ENCODE data around the gene PCSK7.
"Not testable (repeated sequence)": the region's sequence is repeated elsewhere in the genome, so short reads cannot be mapped to it uniquely, and the experiment has no call there.

PCSK7 gene

DNA sequence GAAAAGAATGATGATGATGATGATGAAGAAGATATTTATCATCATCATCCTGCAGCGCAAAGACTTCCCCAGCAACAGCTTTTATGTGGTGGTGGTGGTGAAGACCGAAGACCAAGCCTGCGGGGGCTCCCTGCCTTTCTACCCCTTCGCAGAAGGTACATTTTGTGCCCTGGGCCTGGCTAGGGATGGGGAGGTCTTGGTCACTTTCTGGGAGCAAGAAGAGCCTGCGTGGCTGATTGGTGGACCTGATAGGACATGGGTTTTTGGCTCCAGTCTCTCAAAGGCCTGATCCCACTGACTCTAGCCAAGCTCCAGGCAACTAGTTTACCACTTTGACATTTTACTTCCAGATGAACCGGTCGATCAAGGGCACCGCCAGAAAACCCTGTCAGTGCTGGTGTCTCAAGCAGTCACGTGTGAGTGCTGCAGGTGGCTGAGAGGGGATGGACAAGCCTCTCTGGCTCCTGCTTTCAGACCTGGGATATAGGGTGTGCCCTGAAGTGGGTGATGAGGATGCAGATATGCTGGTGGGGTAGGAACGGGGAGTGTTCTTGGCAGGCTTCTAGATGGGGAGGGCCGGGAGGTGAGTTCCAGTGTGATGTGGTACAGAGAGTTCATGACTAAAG, 48.0 kb downstream of the PCSK7 start:
- no peak for ATAC-seq (ENCODE audit: low read depth)
- H3K27me3 ChIP-seq (ENCODE audit: insufficient read depth, poor library complexity, severe bottlenecking): no peaks in the 10 kb centered on the region
- no peaks in the 10 kb centered on the region; the same call in 1 of the 2 replicates for H3K36me3 ChIP-seq (ENCODE audit: low read depth)
- no peaks in the 10 kb centered on the region for H3K9me3 ChIP-seq (ENCODE audit: severe bottlenecking)
- no peak overlapping the region for H3K4me3 ChIP-seq (ENCODE audit: severe bottlenecking)
- peak; percentile 26 for DNase-seq (ENCODE audit: low spot score)
- no peaks in the 10 kb centered on the region for H3K4me1 ChIP-seq (ENCODE audit: insufficient read depth, poor library complexity, severe bottlenecking)
- no peak overlapping the region for H3K27ac ChIP-seq (ENCODE audit: poor library complexity, severe bottlenecking)
- TF ChIP-seq, protein P1, sequence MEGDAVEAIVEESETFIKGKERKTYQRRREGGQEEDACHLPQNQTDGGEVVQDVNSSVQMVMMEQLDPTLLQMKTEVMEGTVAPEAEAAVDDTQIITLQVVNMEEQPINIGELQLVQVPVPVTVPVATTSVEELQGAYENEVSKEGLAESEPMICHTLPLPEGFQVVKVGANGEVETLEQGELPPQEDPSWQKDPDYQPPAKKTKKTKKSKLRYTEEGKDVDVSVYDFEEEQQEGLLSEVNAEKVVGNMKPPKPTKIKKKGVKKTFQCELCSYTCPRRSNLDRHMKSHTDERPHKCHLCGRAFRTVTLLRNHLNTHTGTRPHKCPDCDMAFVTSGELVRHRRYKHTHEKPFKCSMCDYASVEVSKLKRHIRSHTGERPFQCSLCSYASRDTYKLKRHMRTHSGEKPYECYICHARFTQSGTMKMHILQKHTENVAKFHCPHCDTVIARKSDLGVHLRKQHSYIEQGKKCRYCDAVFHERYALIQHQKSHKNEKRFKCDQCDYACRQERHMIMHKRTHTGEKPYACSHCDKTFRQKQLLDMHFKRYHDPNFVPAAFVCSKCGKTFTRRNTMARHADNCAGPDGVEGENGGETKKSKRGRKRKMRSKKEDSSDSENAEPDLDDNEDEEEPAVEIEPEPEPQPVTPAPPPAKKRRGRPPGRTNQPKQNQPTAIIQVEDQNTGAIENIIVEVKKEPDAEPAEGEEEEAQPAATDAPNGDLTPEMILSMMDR (IDR thresholded peaks at IDR 0.05; ENCODE audit: poor library complexity, severe bottlenecking): no peak

DNA sequence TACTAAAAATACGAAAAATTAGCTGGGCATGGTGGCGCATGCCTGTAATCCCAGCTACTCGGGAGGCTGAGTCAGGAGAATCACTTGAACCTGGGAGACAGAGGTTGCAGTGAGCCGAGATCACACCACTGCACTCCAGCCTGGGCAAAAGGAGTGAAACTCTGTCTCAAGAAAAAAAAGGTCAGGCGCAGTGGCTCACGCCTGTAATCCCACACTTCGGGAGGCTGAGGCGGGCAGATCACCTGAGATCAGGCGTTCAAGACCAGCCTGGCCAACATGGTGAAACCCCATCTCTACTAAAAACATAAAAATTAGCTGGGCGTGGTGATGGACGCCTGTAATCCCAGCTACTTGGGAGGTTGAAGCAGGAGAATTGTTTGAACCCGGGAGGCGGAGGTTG, 48.7 kb downstream of the PCSK7 start:
- not testable (repeated sequence) for ATAC-seq (ENCODE audit: low read depth); DNase-seq (ENCODE audit: low spot score); H3K27ac ChIP-seq (ENCODE audit: poor library complexity, severe bottlenecking); H3K4me3 ChIP-seq (ENCODE audit: severe bottlenecking); H3K27me3 ChIP-seq (ENCODE audit: insufficient read depth, poor library complexity, severe bottlenecking); H3K9me3 ChIP-seq (ENCODE audit: severe bottlenecking); H3K36me3 ChIP-seq (ENCODE audit: low read depth); H3K4me1 ChIP-seq (ENCODE audit: insufficient read depth, poor library complexity, severe bottlenecking)

DNA sequence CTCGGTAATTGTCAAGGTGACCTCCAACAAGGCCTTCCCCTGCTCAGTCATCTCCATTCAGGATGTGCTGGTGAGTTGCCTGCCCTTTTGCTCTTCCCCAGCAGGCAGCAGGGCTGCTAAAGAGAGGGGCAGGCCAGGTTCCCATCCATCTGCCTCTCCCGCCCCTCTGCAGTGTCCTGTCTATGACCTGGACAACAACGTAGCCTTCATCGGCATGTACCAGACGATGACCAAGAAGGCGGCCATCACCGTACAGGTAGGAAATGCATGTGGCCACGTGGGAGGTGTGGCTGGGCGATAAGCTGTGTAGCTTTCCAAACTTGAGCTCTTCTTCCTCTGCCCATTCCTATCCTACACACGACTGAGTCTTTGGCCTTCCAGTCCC, 49.3 kb downstream of the PCSK7 start:
- Histone ChIP-seq H3K27me3 (ENCODE audit: insufficient read depth, poor library complexity, severe bottlenecking) (no peaks in the 10 kb centered on the region), H3K27ac (ENCODE audit: poor library complexity, severe bottlenecking) (no peak overlapping the region), H3K9me3 (ENCODE audit: severe bottlenecking) (no peaks in the 10 kb centered on the region), H3K36me3 (ENCODE audit: low read depth) (no peaks in the 10 kb centered on the region; the same call in 1 of the 2 replicates), H3K4me3 (ENCODE audit: severe bottlenecking) (no peak overlapping the region), H3K4me1 (ENCODE audit: insufficient read depth, poor library complexity, severe bottlenecking) (peaks cover 5% of the 10 kb centered on the region)
- TF ChIP-seq, protein P1 (IDR thresholded peaks at IDR 0.05; ENCODE audit: poor library complexity, severe bottlenecking): no peak
- no peak for ATAC-seq (ENCODE audit: low read depth)
- no peak for DNase-seq (ENCODE audit: low spot score)

DNA sequence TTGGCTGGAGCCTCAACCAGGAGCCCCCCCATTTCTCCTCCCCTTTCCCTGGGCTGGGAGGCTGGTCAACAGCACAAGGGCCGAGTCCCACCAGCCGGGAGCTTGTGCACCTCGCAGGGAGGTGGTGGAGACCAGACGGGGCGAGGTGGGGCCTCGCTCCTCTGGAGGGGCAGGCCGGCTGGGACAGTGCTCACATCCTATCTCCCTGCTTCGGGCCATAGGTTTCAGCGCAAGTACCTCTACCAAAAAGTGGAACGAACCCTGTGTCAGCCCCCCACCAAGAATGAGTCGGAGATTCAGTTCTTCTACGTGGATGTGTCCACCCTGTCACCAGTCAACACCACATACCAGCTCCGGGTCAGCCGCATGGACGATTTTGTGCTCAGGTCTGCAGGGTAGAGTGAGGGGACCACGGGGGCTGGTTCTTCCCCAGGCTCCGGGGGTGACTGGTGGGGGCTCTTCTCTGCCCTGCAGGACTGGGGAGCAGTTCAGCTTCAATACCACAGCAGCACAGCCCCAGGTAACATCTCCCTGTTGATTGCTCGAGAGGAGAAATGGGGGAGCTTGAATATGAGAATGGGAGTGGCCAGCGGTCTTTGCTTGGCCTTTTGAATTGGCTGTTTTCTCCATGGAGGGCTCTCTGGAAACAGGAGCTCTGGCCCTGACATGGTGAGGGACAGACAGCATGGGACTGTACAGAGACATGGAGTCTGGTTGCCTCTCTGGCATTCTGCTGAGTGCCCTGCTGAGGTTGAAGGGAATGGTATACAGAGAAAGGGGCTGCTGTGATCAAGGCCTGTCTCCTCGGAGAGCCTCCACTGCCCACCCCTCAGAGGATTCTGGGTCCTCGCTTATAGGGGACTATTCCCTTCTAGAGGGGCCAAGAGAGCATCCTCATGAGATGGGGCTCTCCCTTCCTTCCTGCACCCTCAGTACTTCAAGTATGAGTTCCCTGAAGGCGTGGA, 50.0 kb downstream of the PCSK7 start:
- Histone ChIP-seq H3K9me3 (ENCODE audit: severe bottlenecking) (no peaks in the 10 kb centered on the region), H3K4me1 (ENCODE audit: insufficient read depth, poor library complexity, severe bottlenecking) (peaks cover 5% of the 10 kb centered on the region), H3K27ac (ENCODE audit: poor library complexity, severe bottlenecking) (no peak overlapping the region), H3K4me3 (ENCODE audit: severe bottlenecking) (no peak overlapping the region), H3K36me3 (ENCODE audit: low read depth) (no peaks in the 10 kb centered on the region; the same call in 1 of the 2 replicates), H3K27me3 (ENCODE audit: insufficient read depth, poor library complexity, severe bottlenecking) (no peaks in the 10 kb centered on the region)
- ATAC-seq (ENCODE audit: low read depth) (no peak), DNase-seq (ENCODE audit: low spot score) (peak; percentile 46)
- TF ChIP-seq, protein P1 (IDR thresholded peaks at IDR 0.05; ENCODE audit: poor library complexity, severe bottlenecking): no peak

DNA sequence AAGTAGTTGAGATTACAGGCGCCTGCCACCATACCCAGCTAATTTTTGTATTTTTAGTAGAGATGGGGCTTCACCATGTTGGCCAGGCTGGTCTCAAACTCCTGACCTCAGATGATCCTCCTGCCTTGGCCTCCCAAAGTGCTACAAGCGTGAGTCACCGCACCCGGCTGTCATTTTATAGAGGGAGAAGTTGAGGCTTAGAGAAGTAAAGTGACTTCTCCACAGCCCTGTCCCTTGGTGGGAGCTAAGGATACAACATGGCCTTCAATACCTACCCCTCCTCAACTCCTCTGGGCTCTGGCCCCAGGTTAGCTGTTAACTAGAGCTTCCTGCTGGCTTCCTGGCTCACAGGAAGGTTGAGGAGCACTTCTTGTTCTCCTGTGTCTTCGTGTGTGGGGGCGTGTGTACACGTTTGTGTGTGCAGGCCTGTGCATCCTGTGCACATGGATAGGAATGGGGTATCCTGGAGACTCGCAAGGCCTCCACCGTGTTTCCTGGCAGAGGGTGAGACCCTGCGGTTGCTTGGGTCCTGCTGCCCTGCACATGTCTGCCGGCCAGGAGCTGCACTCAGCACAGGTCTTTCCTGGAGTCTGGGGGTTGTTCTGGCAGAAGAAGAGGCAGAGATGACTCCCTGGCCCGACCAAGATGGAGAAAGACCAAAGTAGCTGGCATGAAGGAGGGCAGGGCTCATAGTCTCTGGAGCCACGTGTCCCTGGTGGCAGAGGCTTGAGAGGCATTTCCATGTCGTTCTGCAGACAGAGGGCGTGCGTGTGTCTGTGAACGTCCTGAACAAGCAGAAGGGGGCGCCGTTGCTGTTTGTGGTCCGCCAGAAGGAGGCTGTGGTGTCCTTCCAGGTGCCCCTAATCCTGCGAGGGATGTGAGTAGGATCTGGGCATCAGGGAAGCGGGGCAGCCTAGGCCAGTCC, 51.0 kb downstream of the PCSK7 start:
- no peaks in the 10 kb centered on the region for H3K27me3 ChIP-seq (ENCODE audit: insufficient read depth, poor library complexity, severe bottlenecking)
- no peak overlapping the region for H3K27ac ChIP-seq (ENCODE audit: poor library complexity, severe bottlenecking)
- no peaks in the 10 kb centered on the region for H3K9me3 ChIP-seq (ENCODE audit: severe bottlenecking)
- H3K36me3 ChIP-seq (ENCODE audit: low read depth): no peaks in the 10 kb centered on the region; the same call in 1 of the 2 replicates
- H3K4me3 ChIP-seq (ENCODE audit: severe bottlenecking): no peak overlapping the region
- peaks cover 5% of the 10 kb centered on the region for H3K4me1 ChIP-seq (ENCODE audit: insufficient read depth, poor library complexity, severe bottlenecking)
- ATAC-seq (ENCODE audit: low read depth) (no peak), DNase-seq (ENCODE audit: low spot score) (peak; percentile 38)
- TF ChIP-seq, protein P1 (IDR thresholded peaks at IDR 0.05; ENCODE audit: poor library complexity, severe bottlenecking): peak; percentile 18
